Subcutaneous abdominal adipose tissue (tissue), 5 donors: Measurements from ENCODE around the gene PAQR7.

Experiments
- H3K27ac ChIP-seq: one replicate; pipeline ENCODE4 v1.7.0; 2013; ENCODE audit warnings: low read depth, mild to moderate bottlenecking, inconsistent platforms, low read length, moderate library complexity
- H3K27me3 ChIP-seq, 5 donors: one replicate each; pipeline ENCODE4 v1.7.0; 2013; ENCODE audit warnings: low read length in 5 of 5, inconsistent platforms in 1 of 5; ENCODE audit not compliant: control insufficient read depth in 5 of 5, insufficient read depth in 4 of 5
- H3K36me3 ChIP-seq, 5 donors: one replicate each; pipeline ENCODE4 v1.7.0; 2013; ENCODE audit warnings: low read length in 5 of 5; ENCODE audit not compliant: control insufficient read depth in 5 of 5, insufficient read depth in 5 of 5
- H3K4me1 ChIP-seq, 5 donors: one replicate each; pipeline ENCODE4 v1.7.0; 2013; ENCODE audit warnings: low read length in 5 of 5, mild to moderate bottlenecking in 3 of 5, moderate library complexity in 1 of 5; ENCODE audit not compliant: control insufficient read depth in 5 of 5, insufficient read depth in 5 of 5
- H3K4me3 ChIP-seq, 5 donors: one replicate each; pipeline ENCODE4 v1.7.0; 2013; ENCODE audit warnings: low read length in 5 of 5, low read depth in 1 of 5
- H3K9ac ChIP-seq, 5 donors: one replicate each; pipeline ENCODE4 v1.7.0; 2013; ENCODE audit warnings: low read length in 5 of 5, mild to moderate bottlenecking in 4 of 5, moderate library complexity in 3 of 5
- H3K9me3 ChIP-seq, 5 donors: one replicate each; pipeline ENCODE4 v1.7.0; 2013; ENCODE audit warnings: low read length in 5 of 5; ENCODE audit not compliant: control insufficient read depth in 5 of 5
- donor health status: healthy.
- donor health status: healthy.
- donor health status: healthy.
- donor health status: healthy.
- donor health status: healthy.

The PAQR7 gene

DNA sequence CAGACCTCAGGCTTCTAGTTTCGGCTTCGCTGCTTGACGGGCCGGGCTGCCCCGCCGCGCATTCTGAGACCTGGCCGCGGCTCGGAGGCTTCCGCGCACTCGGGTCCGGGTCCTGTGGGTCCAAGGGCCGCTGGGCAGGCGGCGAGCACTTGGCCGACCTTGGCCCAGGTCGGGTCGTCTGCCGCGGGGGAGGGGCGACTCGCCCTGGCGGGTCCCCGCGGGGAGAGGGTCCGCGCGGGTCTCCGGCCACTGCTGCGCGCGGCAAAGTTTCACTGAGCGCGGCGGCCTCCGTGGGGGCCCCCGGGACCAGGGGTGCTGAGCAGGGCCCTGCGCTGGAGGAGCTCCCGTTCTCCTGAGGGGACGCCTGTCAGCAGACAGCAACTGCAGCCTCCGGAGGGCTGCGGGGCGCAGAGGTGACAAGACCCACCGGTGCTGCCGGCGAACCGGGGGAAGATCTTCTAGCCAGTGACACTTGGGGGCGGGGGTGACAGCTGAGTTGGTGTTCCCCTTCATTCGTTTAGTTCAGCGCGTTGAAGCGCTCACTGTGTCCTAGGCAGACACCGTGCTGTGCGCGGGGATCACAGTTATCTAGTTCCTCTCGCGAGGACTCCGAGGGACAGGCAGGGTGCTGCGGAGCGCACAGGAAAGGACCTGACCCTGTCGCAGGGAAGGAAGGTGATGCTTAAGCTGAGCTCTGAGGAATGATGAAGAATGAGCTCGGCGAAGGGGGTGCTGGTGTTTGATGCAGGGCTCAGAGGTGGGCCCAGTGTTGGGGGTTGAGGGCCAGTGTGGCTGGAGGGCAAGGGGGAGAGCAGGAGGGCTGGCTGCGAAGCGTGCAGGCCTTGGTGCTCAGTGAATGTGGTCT, 55.0 kb downstream of the PAQR7 start:
- Histone ChIP-seq H3K36me3 (peaks cover 0 to 20% (median 15%) of the 10 kb centered on the region in 5 donors), H3K4me1 (peaks cover 9 to 45% (median 36%) of the 10 kb centered on the region in 5 donors), H3K27me3 (no peaks in the 10 kb centered on the region), H3K4me3 (peak overlapping the region; percentile 79 to 96 (median 93)), H3K9me3 (no peaks in the 10 kb centered on the region), H3K9ac (peak overlapping the region; percentile 26 to 96 (median 70)), H3K27ac (peak overlapping the region; percentile 70)

DNA sequence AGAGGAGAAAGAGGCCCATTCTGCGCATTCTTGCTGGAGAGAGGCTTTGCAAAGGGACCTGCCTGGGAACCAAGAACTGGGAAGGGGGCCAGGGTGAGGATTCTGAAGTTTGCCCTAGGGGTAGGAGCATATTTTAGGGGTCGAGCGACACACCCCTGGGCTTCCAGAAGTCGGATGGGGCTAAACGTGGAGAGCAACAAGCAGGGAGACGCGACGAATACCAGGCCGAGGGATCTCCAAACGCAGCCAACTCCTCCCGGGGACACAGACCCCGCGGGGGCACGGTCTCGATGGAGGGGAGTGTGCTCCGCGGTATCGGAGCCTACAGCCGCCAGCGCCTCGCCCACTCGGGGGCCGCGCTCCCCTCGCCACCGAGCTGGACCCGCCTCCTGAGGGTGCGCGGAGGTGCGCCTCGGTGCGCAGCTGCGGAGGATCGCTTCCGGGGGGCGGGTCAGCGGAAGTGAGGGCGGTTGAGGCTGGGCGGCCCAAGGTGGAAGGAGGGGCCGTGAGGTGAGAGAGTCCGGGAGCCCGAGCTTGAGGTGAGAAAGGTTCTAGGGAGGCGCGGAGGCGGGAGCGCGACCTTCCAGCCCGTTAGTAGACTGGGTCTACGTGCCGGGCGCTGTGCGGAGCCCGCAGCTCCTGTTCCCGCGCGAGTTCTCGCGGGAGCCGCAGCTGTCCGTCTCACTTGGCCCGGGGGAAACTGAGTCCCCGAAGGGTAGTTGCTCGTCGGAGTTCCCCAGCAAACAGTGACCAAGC, 55.8 kb downstream of the PAQR7 start, which contains the start of gene MTFR1L:
Gene MTFR1L, plus strand, starts transcription at position 464 of the 756 bp plus-strand sequence. CDS start 3,151 bp downstream, outside the sequence.
- Histone ChIP-seq H3K9me3 (no peaks in the 10 kb centered on the region), H3K9ac (peak within 1 kb of the TSS; percentile 48 to 96 (median 70)), H3K27ac (peak within 1 kb of the TSS; percentile 70), H3K27me3 (no peaks in the 10 kb centered on the region), H3K4me1 (peaks cover 9 to 45% (median 36%) of the 10 kb centered on the region in 5 donors), H3K4me3 (peak within 1 kb of the TSS; percentile 79 to 96 (median 93)), H3K36me3 (peaks cover 0 to 26% (median 21%) of the 10 kb centered on the region in 5 donors)

DNA sequence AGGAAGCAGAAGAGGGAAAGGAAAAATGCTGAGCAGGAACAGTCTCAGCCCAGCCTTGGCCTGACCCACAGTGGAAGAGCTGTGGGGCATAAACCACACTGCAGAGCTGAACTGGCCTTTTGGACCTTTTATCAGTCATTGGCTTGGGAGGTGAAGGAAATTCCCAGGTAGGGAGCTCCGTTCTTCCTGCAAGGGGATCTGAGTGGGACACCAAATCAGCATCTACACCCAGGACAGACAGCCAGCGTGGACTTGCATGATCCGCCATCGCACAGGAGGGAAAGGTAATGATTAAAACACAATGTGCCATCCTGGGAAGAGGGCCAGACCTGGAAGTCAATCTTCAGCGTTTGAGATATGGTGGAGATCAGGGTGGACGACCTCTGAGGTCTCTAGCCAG, 56.9 kb downstream of the PAQR7 start:
- Histone ChIP-seq H3K9ac (peak overlapping the region in 3 of 5 donors; percentile 69 to 96 (median 70)), H3K9me3 (no peaks in the 10 kb centered on the region)

DNA sequence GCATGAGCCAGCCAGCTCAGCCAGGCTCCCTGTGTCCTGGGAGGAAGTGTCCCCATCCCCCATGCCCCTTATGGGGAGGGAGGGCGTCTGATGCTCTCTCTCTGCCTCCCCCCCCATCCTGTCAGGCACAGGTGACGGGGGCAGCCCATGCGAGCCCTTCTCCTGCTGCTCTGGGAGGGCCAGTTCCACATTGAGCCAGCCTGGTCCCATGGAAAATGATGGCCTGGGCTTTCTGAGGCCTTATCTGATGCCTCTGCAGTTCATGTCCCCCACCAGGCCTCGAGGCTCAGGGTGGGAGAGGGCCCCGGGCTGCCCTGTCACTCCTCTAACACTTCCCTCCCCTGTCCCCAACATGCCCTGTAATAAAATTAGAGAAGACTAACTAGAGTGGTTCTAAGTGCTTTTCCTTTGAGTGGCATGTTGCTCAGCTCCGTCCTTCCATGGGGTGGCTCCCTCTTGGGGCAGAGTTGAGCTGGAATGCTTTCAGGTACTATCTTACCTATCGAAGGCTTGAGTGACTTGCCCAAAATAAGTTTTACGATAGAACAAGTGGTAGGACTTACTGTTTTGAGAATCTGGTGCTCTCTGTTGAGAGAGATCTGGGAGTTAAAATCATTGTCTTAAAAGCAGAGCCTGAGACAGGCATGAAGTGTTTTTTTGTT, 57.5 kb downstream of the PAQR7 start:
- H3K36me3 ChIP-seq = peaks cover 0 to 38% (median 33%) of the 10 kb centered on the region in 5 donors
- no peak overlapping the region for H3K27ac ChIP-seq

More for the DNA sequence above, 56.9 kb downstream of the PAQR7 start:
- Histone ChIP-seq H3K36me3 (peaks cover 0 to 34% (median 31%) of the 10 kb centered on the region in 5 donors), H3K4me3 (peak overlapping the region in 4 of 5 donors; percentile 79 to 96 (median 92)), H3K4me1 (peaks cover 9 to 45% (median 36%) of the 10 kb centered on the region in 5 donors), H3K27ac (no peak overlapping the region), H3K27me3 (no peaks in the 10 kb centered on the region)

DNA sequence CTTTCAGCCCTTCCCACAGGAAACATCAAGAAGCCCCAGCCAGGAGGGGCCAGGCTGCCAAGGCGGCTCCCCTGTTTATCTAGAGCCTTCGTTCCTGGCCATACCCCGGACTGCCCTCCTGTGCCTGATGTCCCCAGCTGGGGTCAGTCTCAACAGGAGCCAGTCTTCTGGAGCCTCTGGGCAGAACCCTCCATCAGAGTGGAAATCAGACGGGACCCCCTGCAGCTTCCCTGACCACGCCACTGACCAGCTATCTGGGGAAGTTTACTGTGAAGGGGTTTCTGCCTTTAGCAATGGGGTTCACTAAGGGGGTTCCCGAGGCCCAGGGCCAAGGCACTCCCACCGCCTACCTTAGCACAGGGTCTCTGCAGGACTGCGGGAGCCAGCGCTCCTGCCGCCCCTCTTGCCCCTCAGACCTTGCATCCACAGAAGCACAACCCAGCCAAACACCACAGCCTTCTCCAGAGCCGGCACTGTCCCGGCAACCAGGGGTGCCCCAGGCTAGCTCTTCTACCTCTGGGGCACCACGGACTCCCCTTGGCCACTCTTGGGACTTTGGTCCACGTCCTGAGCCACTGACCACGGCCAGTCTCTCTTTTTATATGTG, 59.3 kb downstream of the PAQR7 start:
- H3K9me3 ChIP-seq = no peaks in the 10 kb centered on the region
- H3K36me3 ChIP-seq = peaks cover 0 to 54% (median 48%) of the 10 kb centered on the region in 5 donors
- no peak overlapping the region for H3K4me3 ChIP-seq
- H3K4me1 ChIP-seq = peaks cover 3 to 32% (median 27%) of the 10 kb centered on the region in 5 donors
- H3K27me3 ChIP-seq = no peaks in the 10 kb centered on the region
- H3K27ac ChIP-seq = no peak overlapping the region
- no peak overlapping the region for H3K9ac ChIP-seq

More for the DNA sequence above, 57.5 kb downstream of the PAQR7 start:
- no peak overlapping the region for H3K4me3 ChIP-seq
- H3K9me3 ChIP-seq = no peaks in the 10 kb centered on the region
- H3K27me3 ChIP-seq = no peaks in the 10 kb centered on the region
- H3K9ac ChIP-seq = peak overlapping the region in 1 of 5 donors; percentile 96
- H3K4me1 ChIP-seq = peaks cover 7 to 43% (median 36%) of the 10 kb centered on the region in 5 donors

DNA sequence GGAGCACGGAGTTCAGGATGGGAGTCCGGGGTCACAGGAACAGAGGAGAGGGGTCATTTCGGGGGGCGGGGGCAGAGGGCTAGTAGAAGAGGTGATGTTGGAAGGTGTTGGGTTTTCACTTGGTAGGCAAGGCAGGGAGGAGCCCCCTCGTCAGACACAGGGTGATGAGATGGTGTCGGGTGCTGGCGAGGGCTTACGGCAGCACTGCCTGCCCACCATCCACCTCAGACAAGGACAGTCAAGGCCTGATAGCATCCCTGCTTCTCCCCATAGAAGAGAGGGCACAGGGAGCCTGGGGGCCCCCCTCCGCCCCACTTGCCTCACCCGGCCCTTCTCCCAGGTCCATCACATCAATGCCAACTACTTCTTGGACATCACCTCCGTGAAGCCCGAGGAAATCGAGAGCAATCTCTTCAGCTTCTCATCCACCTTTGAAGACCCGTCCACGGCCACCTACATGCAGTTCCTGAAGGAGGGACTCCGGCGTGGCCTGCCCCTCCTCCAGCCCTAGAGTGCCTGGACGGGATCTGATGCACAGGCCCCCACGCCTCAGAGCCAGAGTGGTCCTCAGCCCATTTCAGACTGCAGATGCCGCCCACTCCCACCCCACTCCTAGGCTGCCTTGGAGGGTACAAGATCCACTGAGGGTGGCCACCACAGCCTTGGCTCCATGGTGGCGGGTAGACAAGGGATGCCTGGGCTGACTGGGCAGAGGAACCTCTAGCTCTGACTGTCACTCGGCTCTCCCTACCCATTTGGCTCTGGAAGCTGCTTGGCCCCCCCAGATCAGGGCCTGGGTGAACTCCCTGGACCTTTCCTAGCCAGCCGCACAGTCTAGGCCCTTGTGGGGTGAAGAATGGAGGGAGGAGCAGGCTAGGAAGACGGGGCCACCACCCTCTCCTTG, 60.0 kb downstream of the PAQR7 start:
- H3K27ac ChIP-seq = no peak overlapping the region
- H3K4me3 ChIP-seq = no peak overlapping the region
- no peaks in the 10 kb centered on the region for H3K9me3 ChIP-seq
- H3K9ac ChIP-seq = no peak overlapping the region
- no peaks in the 10 kb centered on the region for H3K27me3 ChIP-seq
- peaks cover 5 to 32% (median 26%) of the 10 kb centered on the region in 5 donors for H3K4me1 ChIP-seq
- H3K36me3 ChIP-seq = peaks cover 0 to 60% (median 52%) of the 10 kb centered on the region in 5 donors

DNA sequence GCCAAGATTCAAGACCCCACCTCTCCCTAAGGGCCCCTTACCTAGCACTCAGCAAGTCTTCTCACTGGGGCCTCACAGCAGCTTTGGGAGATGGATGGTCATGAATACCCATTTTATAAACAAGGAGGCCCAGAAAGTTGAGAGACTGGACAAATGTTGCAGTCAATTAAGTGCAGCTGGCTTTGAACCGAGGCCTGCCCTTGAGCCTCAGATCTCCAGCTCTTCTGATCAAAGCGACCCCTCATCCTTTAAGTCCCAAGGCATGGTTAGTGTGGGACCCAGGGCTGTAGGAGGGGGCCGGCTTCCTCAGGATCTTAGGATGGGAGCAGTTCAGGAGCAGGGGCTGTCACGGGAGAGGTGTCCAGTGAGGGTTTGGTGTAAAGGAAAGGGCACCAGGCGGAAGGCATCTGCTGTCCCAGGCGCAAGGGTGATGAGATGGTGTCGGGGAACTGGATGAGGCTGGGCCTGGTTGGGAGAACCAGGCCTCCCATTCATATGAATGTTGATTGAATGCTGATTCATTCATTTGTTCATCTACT, 60.9 kb downstream of the PAQR7 start:
- Histone ChIP-seq H3K4me3 (no peak overlapping the region), H3K9ac (peak overlapping the region in 1 of 5 donors; percentile 5), H3K27me3 (no peaks in the 10 kb centered on the region), H3K9me3 (no peaks in the 10 kb centered on the region), H3K27ac (no peak overlapping the region), H3K4me1 (peaks cover 5 to 38% (median 26%) of the 10 kb centered on the region in 5 donors), H3K36me3 (peaks cover 0 to 68% (median 59%) of the 10 kb centered on the region in 5 donors)

DNA sequence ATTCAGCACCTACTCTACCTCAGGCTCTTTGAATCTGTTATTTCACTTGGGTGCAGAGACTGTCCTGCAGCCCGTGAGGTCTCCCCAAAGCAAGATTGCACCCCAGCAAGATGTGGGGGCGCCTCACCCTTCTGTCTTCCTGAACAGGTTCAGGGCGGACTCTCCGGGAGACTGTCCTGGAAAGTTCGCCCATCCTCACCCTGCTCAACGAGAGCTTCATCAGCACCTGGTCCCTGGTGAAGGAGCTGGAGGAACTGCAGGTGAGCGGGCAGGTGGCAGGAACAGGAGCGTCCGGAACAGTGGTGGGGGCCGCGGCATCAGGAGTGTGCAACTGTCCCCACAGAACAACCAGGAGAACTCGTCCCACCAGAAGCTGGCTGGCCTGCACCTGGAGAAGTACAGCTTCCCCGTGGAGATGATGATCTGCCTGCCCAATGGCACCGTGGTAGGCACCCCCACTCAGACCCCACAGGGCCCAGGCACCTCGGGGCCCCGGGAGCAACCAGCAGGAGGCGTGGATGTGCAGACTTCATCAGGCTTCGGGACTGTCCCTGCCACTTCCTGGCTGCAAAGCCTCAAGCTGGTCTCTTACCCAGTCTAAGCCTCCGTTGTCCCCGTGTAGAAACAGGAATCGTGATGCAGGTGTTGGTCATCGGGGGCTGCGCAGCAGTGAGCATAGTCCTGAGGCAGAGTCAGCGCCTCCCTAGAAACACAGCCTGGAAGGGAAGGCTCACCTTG, 61.6 kb downstream of the PAQR7 start:
- peaks cover 0 to 75% (median 66%) of the 10 kb centered on the region in 5 donors for H3K36me3 ChIP-seq

More for the DNA sequence above, 61.6 kb downstream of the PAQR7 start:
- no peaks in the 10 kb centered on the region for H3K27me3 ChIP-seq
- peaks cover 2 to 36% (median 20%) of the 10 kb centered on the region in 5 donors for H3K4me1 ChIP-seq
- H3K9me3 ChIP-seq = no peaks in the 10 kb centered on the region
- no peak overlapping the region for H3K4me3 ChIP-seq
- no peak overlapping the region for H3K27ac ChIP-seq
- H3K9ac ChIP-seq = no peak overlapping the region
